ENCODE data around the gene SNPH.

DNA sequence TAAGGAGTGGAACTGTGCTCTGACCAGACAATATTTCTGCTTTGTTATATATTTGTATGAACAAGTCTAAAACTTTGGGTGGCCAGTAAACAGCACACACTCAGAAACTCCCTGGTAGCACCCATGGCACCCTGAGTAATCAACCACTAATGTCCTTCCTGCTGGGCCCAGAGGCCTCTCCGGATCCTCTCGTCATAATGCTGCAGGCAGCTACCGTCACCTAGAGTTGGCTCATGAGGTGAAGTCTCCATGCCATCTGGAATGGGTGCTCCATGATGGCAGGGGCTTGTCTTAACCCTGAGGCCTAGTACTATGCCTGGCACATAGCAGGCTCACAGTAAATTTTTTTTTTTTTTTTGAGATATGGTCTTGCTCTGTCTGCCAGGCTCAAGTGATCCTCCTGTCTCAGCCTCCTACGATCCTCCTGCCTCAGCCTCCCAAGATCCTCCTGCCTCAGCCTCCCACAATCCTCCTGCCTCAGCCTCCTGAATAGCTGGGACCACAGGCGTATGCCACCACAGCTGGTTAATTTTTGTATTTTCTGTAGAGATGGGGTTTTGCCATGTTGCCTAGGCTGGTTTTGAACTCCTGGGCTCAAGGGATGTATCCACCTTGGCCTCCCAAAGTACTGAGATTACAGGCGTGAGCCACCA lies 65.8 kb downstream of the SNPH start:
- TF ChIP-seq, protein P1, sequence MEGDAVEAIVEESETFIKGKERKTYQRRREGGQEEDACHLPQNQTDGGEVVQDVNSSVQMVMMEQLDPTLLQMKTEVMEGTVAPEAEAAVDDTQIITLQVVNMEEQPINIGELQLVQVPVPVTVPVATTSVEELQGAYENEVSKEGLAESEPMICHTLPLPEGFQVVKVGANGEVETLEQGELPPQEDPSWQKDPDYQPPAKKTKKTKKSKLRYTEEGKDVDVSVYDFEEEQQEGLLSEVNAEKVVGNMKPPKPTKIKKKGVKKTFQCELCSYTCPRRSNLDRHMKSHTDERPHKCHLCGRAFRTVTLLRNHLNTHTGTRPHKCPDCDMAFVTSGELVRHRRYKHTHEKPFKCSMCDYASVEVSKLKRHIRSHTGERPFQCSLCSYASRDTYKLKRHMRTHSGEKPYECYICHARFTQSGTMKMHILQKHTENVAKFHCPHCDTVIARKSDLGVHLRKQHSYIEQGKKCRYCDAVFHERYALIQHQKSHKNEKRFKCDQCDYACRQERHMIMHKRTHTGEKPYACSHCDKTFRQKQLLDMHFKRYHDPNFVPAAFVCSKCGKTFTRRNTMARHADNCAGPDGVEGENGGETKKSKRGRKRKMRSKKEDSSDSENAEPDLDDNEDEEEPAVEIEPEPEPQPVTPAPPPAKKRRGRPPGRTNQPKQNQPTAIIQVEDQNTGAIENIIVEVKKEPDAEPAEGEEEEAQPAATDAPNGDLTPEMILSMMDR (IDR thresholded peaks at IDR 0.05): no peak
- no peak for TF ChIP-seq ZFX (IDR thresholded peaks at IDR 0.05; ENCODE audit: borderline replicate concordance)
